Measurements from ENCODE around the gene TTC28. TPM values are rescaled to one million over a fixed set of nuclear protein-coding genes. Genes with fewer than 3 reads are reported as not detected.
A peak's percentile ranks its signal among the peaks of the same experiment; 100 is the strongest.

Gene TTC28
- total RNA-seq, 6 experiments from 2014 or later = 10.8 to 18.9 (median 13.6) TPM

- Mint-ChIP-seq H3K9me3 (no peaks in the 10 kb centered on the region; the same call in 1 of the 2 replicates), H3K4me1 (ENCODE audit: low read depth) (peaks cover 11% of the 10 kb centered on the region), H3K4me3 (no peak overlapping the region), H3K27ac (no peak overlapping the region), H3K36me3 (ENCODE audit: low read depth) (peaks cover 10% of the 10 kb centered on the region; the same call in 1 of the 2 replicates), H3K27me3 (ENCODE audit: insufficient read depth) (peaks cover 2% of the 10 kb centered on the region; the same call in 1 of the 2 replicates)
- no peak for TF ChIP-seq CTCF (IDR thresholded peaks at IDR 0.05)
- no peak for DNase-seq
Observed at GRCh38 chr22:28058036-28058435, 621.6 kb downstream of the TTC28 start.

GRCh38 chr22:28054819-28055208 is 624.8 kb downstream of the TTC28 start:
- H3K36me3 Mint-ChIP-seq (ENCODE audit: low read depth) = 0 out of 2 replicates have a peak, but pooled peaks cover 4% of the 10 kb centered on the region
- H3K4me3 Mint-ChIP-seq = no peak overlapping the region
- H3K27ac Mint-ChIP-seq = no peak overlapping the region
- H3K9me3 Mint-ChIP-seq = no peaks in the 10 kb centered on the region
- no peak for TF ChIP-seq CTCF (IDR thresholded peaks at IDR 0.05)
- H3K4me1 Mint-ChIP-seq (ENCODE audit: low read depth) = peaks cover 11% of the 10 kb centered on the region
- peaks cover 2% of the 10 kb centered on the region; the same call in 1 of the 2 replicates for H3K27me3 Mint-ChIP-seq (ENCODE audit: insufficient read depth)
- DNase-seq = no peak

GRCh38 chr22:28053896-28054818 is 625.5 kb downstream of the TTC28 start:
- DNase-seq = no peak
- Mint-ChIP-seq H3K4me3 (no peak overlapping the region), H3K27ac (no peak overlapping the region), H3K27me3 (ENCODE audit: insufficient read depth) (peaks cover 2% of the 10 kb centered on the region; the same call in 1 of the 2 replicates), H3K9me3 (no peaks in the 10 kb centered on the region), H3K36me3 (ENCODE audit: low read depth) (0 out of 2 replicates have a peak, but pooled peaks cover 4% of the 10 kb centered on the region), H3K4me1 (ENCODE audit: low read depth) (peaks cover 11% of the 10 kb centered on the region)
- TF ChIP-seq CTCF (IDR thresholded peaks at IDR 0.05) = no peak

GRCh38 chr22:28052825-28053269 is 626.8 kb downstream of the TTC28 start:
- Mint-ChIP-seq H3K9me3 (no peaks in the 10 kb centered on the region), H3K4me1 (ENCODE audit: low read depth) (peaks cover 11% of the 10 kb centered on the region), H3K27ac (no peak overlapping the region), H3K36me3 (ENCODE audit: low read depth) (0 out of 2 replicates have a peak, but pooled peaks cover 4% of the 10 kb centered on the region), H3K4me3 (no peak overlapping the region), H3K27me3 (ENCODE audit: insufficient read depth) (peaks cover 2% of the 10 kb centered on the region; the same call in 1 of the 2 replicates)
- no peak for DNase-seq
- TF ChIP-seq CTCF (IDR thresholded peaks at IDR 0.05) = no peak

- Mint-ChIP-seq H3K27ac (no peak overlapping the region), H3K9me3 (no peaks in the 10 kb centered on the region), H3K36me3 (ENCODE audit: low read depth) (0 out of 2 replicates have a peak, but pooled peaks cover 4% of the 10 kb centered on the region), H3K27me3 (ENCODE audit: insufficient read depth) (peaks cover 2% of the 10 kb centered on the region; the same call in 1 of the 2 replicates), H3K4me1 (ENCODE audit: low read depth) (peaks cover 11% of the 10 kb centered on the region), H3K4me3 (no peak overlapping the region)
- DNase-seq = peak; percentile 47
- peak; percentile 97 for TF ChIP-seq CTCF (IDR thresholded peaks at IDR 0.05)
Observed at GRCh38 chr22:28051787-28052356, 627.8 kb downstream of the TTC28 start.
